Activated CD8-positive, alpha-beta T cell treated with anti-CD3 and anti-CD28 coated beads, Interleukin-2, amount 10 ng/mL, durations not matched to agents 7 days and 5 days (primary cell): ENCODE data around the gene RAD51B. TPM values are rescaled to one million over a fixed set of nuclear protein-coding genes. Genes with fewer than 3 reads are reported as not detected.
A peak's percentile ranks its signal among the peaks of the same experiment; 100 is the strongest.

Experiments used
- ATAC-seq: fragments of 150-1000 bp; cut with Tn5 transposase; one replicate; pipeline ENCODE4 v1.10.0; 2021; ENCODE audit warnings: moderate library complexity
- CTCF ChIA-PET: fragments of 350-600 bp; sonication (Branson Sonifier 250); formaldehyde crosslinking; loops from one replicate; lab custom pipeline; 2021; ENCODE audit warnings: antibody characterized with exemption; lab: Charles Lee
- POLR2A ChIA-PET: fragments of 350-600 bp; sonication (Branson Sonifier 250); formaldehyde crosslinking; loops from one replicate; lab custom pipeline; 2021; ENCODE audit warnings: antibody characterized with exemption; lab: Charles Lee
- DNase-seq: peaks from one replicate; pipeline ENCODE4 v3.0.0-alpha.2; 2020
- H3K27ac Mint-ChIP-seq: one replicate; pipeline ENCODE4 v1.8.0; 2021; ENCODE audit warnings: mild to moderate bottlenecking, mixed read lengths
- H3K27me3 Mint-ChIP-seq: one replicate; pipeline ENCODE4 v1.8.0; 2021; ENCODE audit warnings: low read depth, mixed read lengths
- H3K36me3 Mint-ChIP-seq: one replicate; pipeline ENCODE4 v1.8.0; 2021; ENCODE audit warnings: low read depth, mixed read lengths
- H3K4me1 Mint-ChIP-seq: one replicate; pipeline ENCODE4 v1.8.0; 2021; ENCODE audit warnings: low read depth, mixed read lengths
- H3K4me3 Mint-ChIP-seq: one replicate; pipeline ENCODE4 v1.8.0; 2021; ENCODE audit warnings: mild to moderate bottlenecking, mixed read lengths
- H3K9me3 Mint-ChIP-seq: one replicate; pipeline ENCODE4 v1.8.0; 2022; ENCODE audit warnings: mixed read lengths; ENCODE audit not compliant: insufficient read depth
- total RNA-seq, 2 experiments: library from RNA; stranded (reverse); gene quantifications; one replicate each; pipeline ENCODE4 v1.2.3, GENCODE V29; 2021

RAD51B gene
- total RNA-seq, 2 experiments from 2014 or later, result 34.1 to 38.8 TPM

- Mint-ChIP-seq H3K9me3 (no peaks in the 10 kb centered on the region), H3K4me1 (no peaks in the 10 kb centered on the region), H3K36me3 (no peaks in the 10 kb centered on the region), H3K4me3 (no peak overlapping the region), H3K27ac (no peak overlapping the region), H3K27me3 (no peaks in the 10 kb centered on the region)
- DNase-seq, result no peak
- no peak for ATAC-seq
- ChIA-PET CTCF (no interaction called here), POLR2A (no interaction called here)
These were observed 55.8 kb downstream of the RAD51B start for GRCh38 chr14:67875175-67876006.

- DNase-seq, result no peak
- H3K27me3 Mint-ChIP-seq, result no peaks in the 10 kb centered on the region
- no peaks in the 10 kb centered on the region for H3K36me3 Mint-ChIP-seq
- POLR2A ChIA-PET, result no interaction called here
- H3K27ac Mint-ChIP-seq, result no peak overlapping the region
- H3K4me1 Mint-ChIP-seq, result peaks cover 20% of the 10 kb centered on the region
- CTCF ChIA-PET, result no interaction called here
- H3K9me3 Mint-ChIP-seq, result no peaks in the 10 kb centered on the region
- no peak for ATAC-seq
- no peak overlapping the region for H3K4me3 Mint-ChIP-seq
These were observed 59.4 kb downstream of the RAD51B start for GRCh38 chr14:67879026-67879425.

- no peaks in the 10 kb centered on the region for H3K27me3 Mint-ChIP-seq
- H3K27ac Mint-ChIP-seq, result no peak overlapping the region
- ChIA-PET POLR2A (interaction anchor here (0.6 kb wide), 1 partner anchor 106 kb away, joined by 3 read pairs; no protein-coding TSS in a partner anchor), CTCF (interaction anchor here (0.7 to 3.9 kb wide), 6 partner anchors 14 to 982 kb away, joined by 3 to 19 read pairs (median 4); no protein-coding TSS in a partner anchor)
- DNase-seq, result peak; percentile 29
- H3K36me3 Mint-ChIP-seq, result no peaks in the 10 kb centered on the region
- no peak overlapping the region for H3K4me3 Mint-ChIP-seq
- H3K4me1 Mint-ChIP-seq, result peaks cover 22% of the 10 kb centered on the region
- H3K9me3 Mint-ChIP-seq, result no peaks in the 10 kb centered on the region
- ATAC-seq, result peak; percentile 63
These were observed 61.6 kb downstream of the RAD51B start for GRCh38 chr14:67881225-67881624.

- no peaks in the 10 kb centered on the region for H3K27me3 Mint-ChIP-seq
- no peak overlapping the region for H3K27ac Mint-ChIP-seq
- DNase-seq (no peak), ATAC-seq (no peak)
- ChIA-PET CTCF (interaction anchor here (0.7 to 3.9 kb wide), 5 partner anchors 63 to 961 kb away, joined by 3 to 19 read pairs (median 3); partner anchors contain the start of gene RAD51B), POLR2A (no interaction called here)
- H3K4me3 Mint-ChIP-seq, result no peak overlapping the region
- H3K9me3 Mint-ChIP-seq, result no peaks in the 10 kb centered on the region
- H3K4me1 Mint-ChIP-seq, result peaks cover 22% of the 10 kb centered on the region
- peaks cover 2% of the 10 kb centered on the region for H3K36me3 Mint-ChIP-seq
These were observed 63.5 kb downstream of the RAD51B start for GRCh38 chr14:67882986-67883555.

GRCh38 chr14:67883717-67884116, 64.1 kb downstream of the RAD51B start:
- Mint-ChIP-seq H3K4me1 (peaks cover 22% of the 10 kb centered on the region), H3K27me3 (no peaks in the 10 kb centered on the region), H3K27ac (no peak overlapping the region), H3K9me3 (no peaks in the 10 kb centered on the region), H3K36me3 (peaks cover 2% of the 10 kb centered on the region), H3K4me3 (no peak overlapping the region)
- ATAC-seq (no peak), DNase-seq (no peak)
- ChIA-PET CTCF (interaction anchor here (0.7 to 3.9 kb wide), 9 partner anchors 16 to 960 kb away, joined by 3 to 19 read pairs (median 3); partner anchors contain the start of gene RAD51B), POLR2A (no interaction called here)

GRCh38 chr14:67886191-67886590, 66.6 kb downstream of the RAD51B start:
- Mint-ChIP-seq H3K9me3 (no peaks in the 10 kb centered on the region), H3K4me1 (peaks cover 16% of the 10 kb centered on the region), H3K4me3 (no peak overlapping the region), H3K27me3 (no peaks in the 10 kb centered on the region), H3K27ac (no peak overlapping the region), H3K36me3 (peaks cover 2% of the 10 kb centered on the region)
- CTCF ChIA-PET, result interaction anchor here (0.7 kb wide), 1 partner anchor 958 kb away, joined by 3 read pairs; no protein-coding TSS in a partner anchor
- POLR2A ChIA-PET, result interaction anchor here (0.6 kb wide), 1 partner anchor 1139 kb away, joined by 3 read pairs; no protein-coding TSS in a partner anchor
- no peak for DNase-seq
- ATAC-seq, result no peak

- H3K9me3 Mint-ChIP-seq, result no peaks in the 10 kb centered on the region
- peaks cover 5% of the 10 kb centered on the region for H3K4me1 Mint-ChIP-seq
- H3K36me3 Mint-ChIP-seq, result peaks cover 2% of the 10 kb centered on the region
- no peak overlapping the region for H3K27ac Mint-ChIP-seq
- CTCF ChIA-PET, result no interaction called here
- POLR2A ChIA-PET, result no interaction called here
- no peak for ATAC-seq
- no peak overlapping the region for H3K4me3 Mint-ChIP-seq
- no peaks in the 10 kb centered on the region for H3K27me3 Mint-ChIP-seq
- no peak for DNase-seq
These were observed 67.9 kb downstream of the RAD51B start for GRCh38 chr14:67887478-67887877.

GRCh38 chr14:67889455-67889854, 69.9 kb downstream of the RAD51B start:
- peaks cover 3% of the 10 kb centered on the region for H3K4me1 Mint-ChIP-seq
- H3K27ac Mint-ChIP-seq, result no peak overlapping the region
- no peak for DNase-seq
- no peaks in the 10 kb centered on the region for H3K9me3 Mint-ChIP-seq
- ATAC-seq, result no peak
- peaks cover 2% of the 10 kb centered on the region for H3K36me3 Mint-ChIP-seq
- CTCF ChIA-PET, result no interaction called here
- no peak overlapping the region for H3K4me3 Mint-ChIP-seq
- POLR2A ChIA-PET, result interaction anchor here (0.6 kb wide), 1 partner anchor 429 kb away, joined by 3 read pairs; no protein-coding TSS in a partner anchor
- no peaks in the 10 kb centered on the region for H3K27me3 Mint-ChIP-seq

- Mint-ChIP-seq H3K36me3 (peaks cover 2% of the 10 kb centered on the region), H3K27me3 (no peaks in the 10 kb centered on the region), H3K4me1 (no peaks in the 10 kb centered on the region), H3K9me3 (no peaks in the 10 kb centered on the region), H3K27ac (no peak overlapping the region), H3K4me3 (no peak overlapping the region)
- no peak for DNase-seq
- ATAC-seq, result no peak
- ChIA-PET POLR2A (no interaction called here), CTCF (interaction anchor here (0.6 kb wide), 1 partner anchor 357 kb away, joined by 3 read pairs; no protein-coding TSS in a partner anchor)
These were observed 73.0 kb downstream of the RAD51B start for GRCh38 chr14:67892466-67893100.

- no peak for ATAC-seq
- H3K27ac Mint-ChIP-seq, result no peak overlapping the region
- no peaks in the 10 kb centered on the region for H3K27me3 Mint-ChIP-seq
- H3K4me3 Mint-ChIP-seq, result no peak overlapping the region
- H3K4me1 Mint-ChIP-seq, result peaks cover 8% of the 10 kb centered on the region
- H3K36me3 Mint-ChIP-seq, result peaks cover 23% of the 10 kb centered on the region
- peaks cover 18% of the 10 kb centered on the region for H3K9me3 Mint-ChIP-seq
- POLR2A ChIA-PET, result no interaction called here
- DNase-seq, result no peak
- CTCF ChIA-PET, result interaction anchor here (1.0 to 1.7 kb wide), 3 partner anchors 16 to 33 kb away, joined by 3 to 4 read pairs (median 4); no protein-coding TSS in a partner anchor
These were observed 80.7 kb downstream of the RAD51B start for GRCh38 chr14:67900231-67900630.

- ATAC-seq, result no peak
- no peak for DNase-seq
- ChIA-PET POLR2A (no interaction called here), CTCF (interaction anchor here (0.8 kb wide), 1 partner anchor 27 kb away, joined by 3 read pairs; no protein-coding TSS in a partner anchor)
- Mint-ChIP-seq H3K9me3 (peaks cover 4% of the 10 kb centered on the region), H3K27me3 (no peaks in the 10 kb centered on the region), H3K36me3 (peaks cover 9% of the 10 kb centered on the region), H3K4me1 (no peaks in the 10 kb centered on the region), H3K27ac (no peak overlapping the region), H3K4me3 (no peak overlapping the region)
These were observed 88.6 kb downstream of the RAD51B start for GRCh38 chr14:67908052-67908754.
